ENCODE measurements around the gene RXRG.

RXRG gene

DNA sequence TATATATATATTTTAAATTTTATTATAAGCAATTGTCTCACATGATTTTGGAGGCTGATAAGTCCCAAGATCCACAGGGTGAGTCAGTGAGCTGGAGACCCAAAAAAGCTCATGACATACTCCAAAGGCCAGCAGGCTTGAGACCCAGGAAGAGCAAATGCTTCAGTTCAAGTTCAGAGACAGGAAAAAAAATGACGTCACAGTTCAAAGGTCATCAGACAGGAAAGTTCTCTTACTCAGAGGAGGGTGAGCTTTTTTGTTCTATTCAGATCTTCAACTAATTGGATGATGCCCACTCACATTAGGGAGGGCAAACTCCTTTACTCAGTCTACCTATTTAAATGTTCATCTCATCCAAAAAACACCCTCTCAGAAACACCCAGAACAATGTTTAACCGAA lies 18.2 kb downstream of the RXRG start:
- no peaks in the 10 kb centered on the region for H3K4me1 ChIP-seq
- no peaks in the 10 kb centered on the region for H3K36me3 ChIP-seq (ENCODE audit: control insufficient read depth, insufficient read depth, low read length)
- no peak overlapping the region for H3K9ac ChIP-seq
- no peaks in the 10 kb centered on the region for H3K79me2 ChIP-seq
- H3K27me3 ChIP-seq (ENCODE audit: control insufficient read depth, insufficient read depth, low read length): no peaks in the 10 kb centered on the region
- no peak overlapping the region for H2AFZ ChIP-seq
- H3K27ac ChIP-seq: no peak overlapping the region
- no peak overlapping the region for H3K4me3 ChIP-seq (ENCODE audit: low read depth, low read length)
- TF ChIP-seq, protein P1, sequence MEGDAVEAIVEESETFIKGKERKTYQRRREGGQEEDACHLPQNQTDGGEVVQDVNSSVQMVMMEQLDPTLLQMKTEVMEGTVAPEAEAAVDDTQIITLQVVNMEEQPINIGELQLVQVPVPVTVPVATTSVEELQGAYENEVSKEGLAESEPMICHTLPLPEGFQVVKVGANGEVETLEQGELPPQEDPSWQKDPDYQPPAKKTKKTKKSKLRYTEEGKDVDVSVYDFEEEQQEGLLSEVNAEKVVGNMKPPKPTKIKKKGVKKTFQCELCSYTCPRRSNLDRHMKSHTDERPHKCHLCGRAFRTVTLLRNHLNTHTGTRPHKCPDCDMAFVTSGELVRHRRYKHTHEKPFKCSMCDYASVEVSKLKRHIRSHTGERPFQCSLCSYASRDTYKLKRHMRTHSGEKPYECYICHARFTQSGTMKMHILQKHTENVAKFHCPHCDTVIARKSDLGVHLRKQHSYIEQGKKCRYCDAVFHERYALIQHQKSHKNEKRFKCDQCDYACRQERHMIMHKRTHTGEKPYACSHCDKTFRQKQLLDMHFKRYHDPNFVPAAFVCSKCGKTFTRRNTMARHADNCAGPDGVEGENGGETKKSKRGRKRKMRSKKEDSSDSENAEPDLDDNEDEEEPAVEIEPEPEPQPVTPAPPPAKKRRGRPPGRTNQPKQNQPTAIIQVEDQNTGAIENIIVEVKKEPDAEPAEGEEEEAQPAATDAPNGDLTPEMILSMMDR (IDR thresholded peaks at IDR 0.05): no peak
- no peak overlapping the region for H3K4me2 ChIP-seq (ENCODE audit: low read length)
- H3K9me3 ChIP-seq (ENCODE audit: control insufficient read depth, low read length): no peaks in the 10 kb centered on the region

DNA sequence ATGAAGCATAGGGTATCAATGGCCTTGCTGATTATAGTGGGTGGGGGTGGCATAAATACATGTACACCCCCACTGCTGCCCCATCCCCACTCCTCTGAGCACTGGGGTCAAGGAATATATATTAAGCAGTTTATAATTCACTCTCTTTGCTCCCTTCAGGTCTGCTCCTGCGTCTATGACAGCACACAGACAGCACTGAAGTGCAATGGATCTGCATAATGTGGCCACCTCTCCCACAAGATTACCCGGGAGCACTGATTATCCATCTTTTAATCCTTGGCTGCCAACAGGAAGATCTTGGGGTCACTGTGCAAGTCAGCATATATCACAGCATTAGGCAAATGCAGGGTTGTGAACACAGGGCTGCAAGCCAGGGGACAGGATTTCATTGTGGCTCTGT lies 19.3 kb downstream of the RXRG start:
- Histone ChIP-seq H3K27ac (no peak overlapping the region), H3K4me2 (ENCODE audit: low read length) (no peak overlapping the region), H3K36me3 (ENCODE audit: control insufficient read depth, insufficient read depth, low read length) (no peaks in the 10 kb centered on the region), H3K4me1 (no peaks in the 10 kb centered on the region), H3K9me3 (ENCODE audit: control insufficient read depth, low read length) (no peaks in the 10 kb centered on the region), H2AFZ (no peak overlapping the region), H3K4me3 (ENCODE audit: low read depth, low read length) (no peak overlapping the region), H3K9ac (no peak overlapping the region), H3K27me3 (ENCODE audit: control insufficient read depth, insufficient read depth, low read length) (no peaks in the 10 kb centered on the region), H3K79me2 (no peaks in the 10 kb centered on the region)
- TF ChIP-seq, protein P1 (IDR thresholded peaks at IDR 0.05): no peak

DNA sequence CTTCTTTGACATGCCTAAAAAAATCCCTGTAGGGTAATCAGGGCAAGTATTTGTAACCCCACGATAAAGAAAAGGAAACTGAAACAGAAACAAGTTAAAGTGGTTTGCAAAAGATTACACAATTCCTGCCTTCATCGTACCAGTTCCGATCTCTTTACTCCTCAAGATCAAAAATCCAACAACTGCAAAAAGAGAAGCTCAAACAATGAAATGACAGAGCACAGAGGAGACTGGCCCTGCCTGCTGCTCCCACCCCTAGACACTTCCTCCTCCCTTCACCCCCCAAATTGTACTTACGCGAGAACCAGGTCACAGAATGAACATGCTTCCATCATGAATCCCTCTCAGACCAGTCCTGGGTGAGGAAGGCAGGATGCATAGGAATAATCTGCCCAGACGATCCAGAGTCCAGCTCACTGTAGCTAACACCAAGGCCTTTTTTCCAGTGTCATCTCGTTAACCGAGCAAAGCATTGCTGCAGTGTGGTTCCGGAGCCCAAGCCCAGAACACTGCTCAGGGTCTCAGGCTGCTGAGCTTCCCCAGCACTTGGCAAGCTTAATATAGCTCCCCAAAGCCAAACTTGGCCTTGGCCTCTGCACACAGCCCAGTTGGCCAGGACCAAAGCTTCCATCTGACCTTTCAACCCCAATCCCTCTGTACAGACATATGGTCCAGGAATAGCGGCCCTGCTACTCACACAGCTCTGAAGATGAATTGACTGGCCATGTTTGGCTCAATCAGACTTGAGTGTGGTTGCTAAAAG lies 20.3 kb downstream of the RXRG start:
- TF ChIP-seq, protein P1 (IDR thresholded peaks at IDR 0.05): no peak
- no peak overlapping the region for H3K4me3 ChIP-seq (ENCODE audit: low read depth, low read length)

DNA sequence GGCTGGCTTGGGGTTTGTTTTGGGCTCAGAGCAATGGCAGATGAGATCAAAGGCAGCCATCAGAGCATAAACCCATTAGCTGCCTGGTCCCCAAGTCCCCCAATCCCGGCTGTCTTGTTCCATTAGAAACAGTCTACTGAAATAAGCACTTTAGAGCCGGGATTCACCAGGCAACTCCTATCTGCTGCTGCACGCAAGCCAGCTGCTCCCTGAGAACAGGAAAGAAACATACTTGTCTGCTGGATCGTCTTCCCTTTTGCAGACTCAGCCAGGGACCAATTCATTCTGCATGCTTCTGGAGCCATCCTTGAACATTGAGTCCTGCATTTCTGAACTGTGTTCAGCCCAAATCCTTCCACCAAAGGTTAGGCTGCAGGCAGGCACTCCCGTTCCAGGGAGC lies 21.8 kb downstream of the RXRG start:
- no peaks in the 10 kb centered on the region for H3K36me3 ChIP-seq (ENCODE audit: control insufficient read depth, insufficient read depth, low read length)
- H3K9ac ChIP-seq: no peak overlapping the region
- no peaks in the 10 kb centered on the region for H3K4me1 ChIP-seq
- no peak overlapping the region for H3K4me3 ChIP-seq (ENCODE audit: low read depth, low read length)
- no peaks in the 10 kb centered on the region for H3K9me3 ChIP-seq (ENCODE audit: control insufficient read depth, low read length)
- TF ChIP-seq, protein P1 (IDR thresholded peaks at IDR 0.05): no peak
- no peaks in the 10 kb centered on the region for H3K27me3 ChIP-seq (ENCODE audit: control insufficient read depth, insufficient read depth, low read length)
- no peak overlapping the region for H3K4me2 ChIP-seq (ENCODE audit: low read length)
- no peaks in the 10 kb centered on the region for H3K79me2 ChIP-seq
- no peak overlapping the region for H3K27ac ChIP-seq
- H2AFZ ChIP-seq: no peak overlapping the region

More for the DNA sequence above, 20.3 kb downstream of the RXRG start:
- no peak overlapping the region for H2AFZ ChIP-seq
- H3K27ac ChIP-seq: no peak overlapping the region
- H3K36me3 ChIP-seq (ENCODE audit: control insufficient read depth, insufficient read depth, low read length): no peaks in the 10 kb centered on the region
- no peaks in the 10 kb centered on the region for H3K4me1 ChIP-seq
- H3K9ac ChIP-seq: no peak overlapping the region
- H3K9me3 ChIP-seq (ENCODE audit: control insufficient read depth, low read length): no peaks in the 10 kb centered on the region
- H3K4me2 ChIP-seq (ENCODE audit: low read length): no peak overlapping the region
- no peaks in the 10 kb centered on the region for H3K27me3 ChIP-seq (ENCODE audit: control insufficient read depth, insufficient read depth, low read length)
- H3K79me2 ChIP-seq: no peaks in the 10 kb centered on the region

DNA sequence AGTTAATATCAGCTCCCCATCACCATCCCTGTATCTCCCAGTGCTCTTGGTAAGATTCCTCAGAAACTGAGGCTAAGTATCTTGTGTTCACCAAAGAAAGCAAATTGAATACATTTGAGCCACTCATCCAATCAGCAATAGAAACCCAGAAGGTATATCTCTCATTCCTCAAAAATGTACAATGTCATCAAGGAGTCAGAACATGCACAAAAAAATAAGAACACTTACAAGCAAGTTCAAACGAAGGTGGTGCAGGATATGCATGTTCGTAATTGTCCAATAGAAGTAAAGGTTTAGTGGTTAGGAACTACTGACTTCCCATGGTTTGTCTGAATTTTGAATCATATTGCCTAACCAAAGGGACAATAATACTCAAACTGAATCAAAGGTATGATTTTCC lies 24.3 kb downstream of the RXRG start:
- H3K9ac ChIP-seq: no peak overlapping the region
- H3K9me3 ChIP-seq (ENCODE audit: control insufficient read depth, low read length): no peaks in the 10 kb centered on the region
- no peak overlapping the region for H2AFZ ChIP-seq
- no peaks in the 10 kb centered on the region for H3K36me3 ChIP-seq (ENCODE audit: control insufficient read depth, insufficient read depth, low read length)
- no peak overlapping the region for H3K27ac ChIP-seq
- no peak overlapping the region for H3K4me3 ChIP-seq (ENCODE audit: low read depth, low read length)
- H3K79me2 ChIP-seq: no peaks in the 10 kb centered on the region
- TF ChIP-seq, protein P1 (IDR thresholded peaks at IDR 0.05): no peak
- no peaks in the 10 kb centered on the region for H3K4me1 ChIP-seq
- no peaks in the 10 kb centered on the region for H3K27me3 ChIP-seq (ENCODE audit: control insufficient read depth, insufficient read depth, low read length)
- no peak overlapping the region for H3K4me2 ChIP-seq (ENCODE audit: low read length)
